Left lung (tissue), 10 donors: ENCODE data around the gene CLDN3. TPM values are rescaled to one million over a fixed set of nuclear protein-coding genes. Genes with fewer than 3 reads are reported as not detected.

Experiments
- ATAC-seq: fragments of 200-7000 bp; cut with Tn5 transposase; one replicate; pipeline ENCODE4 v1.9.1; 2020; ENCODE audit warnings: moderate library complexity
- DNase-seq, 4 donors: peaks; one replicate each; pipeline ENCODE4 v3.0.0-alpha.2; 2013 to 2020
- H3K27ac ChIP-seq, 2 donors: fragments of 200-600 bp; sonication (generic) in 1 of 2; one replicate each; pipeline versions ENCODE4 v1.5.0 to v1.8.0; 2020 to 2021
- H3K27me3 ChIP-seq, 2 donors: fragments of 200-600 bp; sonication (generic) in 1 of 2; one replicate each; pipeline versions ENCODE4 v1.5.0 to v1.8.0; 2020 to 2021
- H3K36me3 ChIP-seq, 2 donors: fragments of 200-600 bp; sonication (generic) in 1 of 2; one replicate each; pipeline versions ENCODE4 v1.5.0 to v1.8.0; 2020 to 2021
- H3K4me1 ChIP-seq, 2 donors: fragments of 200-600 bp; one replicate each; pipeline ENCODE4 v1.8.0; 2021
- H3K4me3 ChIP-seq, 2 donors: fragments of 200-600 bp; sonication (generic) in 1 of 2; one replicate each; pipeline versions ENCODE4 v1.5.0 to v1.8.0; 2020 to 2021; ENCODE audit warnings: mild to moderate bottlenecking in 1 of 2
- H3K9me3 ChIP-seq, 2 donors: fragments of 200-600 bp; sonication (generic) in 1 of 2; one replicate each; pipeline versions ENCODE4 v1.5.0 to v1.8.0; 2020 to 2021
- intact Hi-C, 2 donors: fragments of 100-400 bp; cut with DNase I; formaldehyde crosslinking; loops; one replicate each; pipeline versions ENCODE4 v1.11.2 to v1.14.2; 2022
- polyA plus RNA-seq, 6 donors: library from polyadenylated mRNA; unstranded; fragments of 120-200 nt; gene quantifications; one replicate each; pipeline ENCODE4 v1.2.1, GENCODE V29; 2013; ENCODE audit not compliant: insufficient read length in 6 of 6
- total RNA-seq, 2 donors: library from RNA; stranded (reverse); fragmentation: NEBNext Ultra II Directional; extraction: Animal tissue kit (Norgen Biotek cat#: 25700); gene quantifications; one replicate each; pipeline ENCODE4 v1.2.1, GENCODE V29; 2021
- TF ChIP-seq, protein P1 (sequence below), 2 donors: fragments of 200-600 bp; sonication (generic) in 1 of 2; IDR thresholded peaks; one replicate each; pipeline versions ENCODE4 v1.5.0 to v1.8.0; 2021; ENCODE audit warnings: antibody characterized with exemption in 2 of 2
- donor health status: DM: no; HTN: yes; CAD: no.
- donor health status: DM: no; HTN: no; CAD: no.

Gene CLDN3
- total and polyA plus RNA-seq, 8 donors = 10.1 to 35.9 (median 20.2) TPM

GRCh38 chr7:73739387-73739767, 30.7 kb downstream of the CLDN3 start:
- no peak for ATAC-seq
- TF ChIP-seq, protein P1, sequence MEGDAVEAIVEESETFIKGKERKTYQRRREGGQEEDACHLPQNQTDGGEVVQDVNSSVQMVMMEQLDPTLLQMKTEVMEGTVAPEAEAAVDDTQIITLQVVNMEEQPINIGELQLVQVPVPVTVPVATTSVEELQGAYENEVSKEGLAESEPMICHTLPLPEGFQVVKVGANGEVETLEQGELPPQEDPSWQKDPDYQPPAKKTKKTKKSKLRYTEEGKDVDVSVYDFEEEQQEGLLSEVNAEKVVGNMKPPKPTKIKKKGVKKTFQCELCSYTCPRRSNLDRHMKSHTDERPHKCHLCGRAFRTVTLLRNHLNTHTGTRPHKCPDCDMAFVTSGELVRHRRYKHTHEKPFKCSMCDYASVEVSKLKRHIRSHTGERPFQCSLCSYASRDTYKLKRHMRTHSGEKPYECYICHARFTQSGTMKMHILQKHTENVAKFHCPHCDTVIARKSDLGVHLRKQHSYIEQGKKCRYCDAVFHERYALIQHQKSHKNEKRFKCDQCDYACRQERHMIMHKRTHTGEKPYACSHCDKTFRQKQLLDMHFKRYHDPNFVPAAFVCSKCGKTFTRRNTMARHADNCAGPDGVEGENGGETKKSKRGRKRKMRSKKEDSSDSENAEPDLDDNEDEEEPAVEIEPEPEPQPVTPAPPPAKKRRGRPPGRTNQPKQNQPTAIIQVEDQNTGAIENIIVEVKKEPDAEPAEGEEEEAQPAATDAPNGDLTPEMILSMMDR (IDR thresholded peaks at IDR 0.05) = no peak
- Histone ChIP-seq H3K27me3 (no peaks in the 10 kb centered on the region), H3K36me3 (peaks cover 0 to 18% of the 10 kb centered on the region in 2 donors), H3K9me3 (no peaks in the 10 kb centered on the region), H3K4me3 (peak overlapping the region; percentile 95 to 96), H3K27ac (peak overlapping the region; percentile 87 to 92), H3K4me1 (peaks cover 12 to 37% of the 10 kb centered on the region in 2 donors)
- DNase-seq = no peak
- intact Hi-C loops = no loop called here

DNA sequence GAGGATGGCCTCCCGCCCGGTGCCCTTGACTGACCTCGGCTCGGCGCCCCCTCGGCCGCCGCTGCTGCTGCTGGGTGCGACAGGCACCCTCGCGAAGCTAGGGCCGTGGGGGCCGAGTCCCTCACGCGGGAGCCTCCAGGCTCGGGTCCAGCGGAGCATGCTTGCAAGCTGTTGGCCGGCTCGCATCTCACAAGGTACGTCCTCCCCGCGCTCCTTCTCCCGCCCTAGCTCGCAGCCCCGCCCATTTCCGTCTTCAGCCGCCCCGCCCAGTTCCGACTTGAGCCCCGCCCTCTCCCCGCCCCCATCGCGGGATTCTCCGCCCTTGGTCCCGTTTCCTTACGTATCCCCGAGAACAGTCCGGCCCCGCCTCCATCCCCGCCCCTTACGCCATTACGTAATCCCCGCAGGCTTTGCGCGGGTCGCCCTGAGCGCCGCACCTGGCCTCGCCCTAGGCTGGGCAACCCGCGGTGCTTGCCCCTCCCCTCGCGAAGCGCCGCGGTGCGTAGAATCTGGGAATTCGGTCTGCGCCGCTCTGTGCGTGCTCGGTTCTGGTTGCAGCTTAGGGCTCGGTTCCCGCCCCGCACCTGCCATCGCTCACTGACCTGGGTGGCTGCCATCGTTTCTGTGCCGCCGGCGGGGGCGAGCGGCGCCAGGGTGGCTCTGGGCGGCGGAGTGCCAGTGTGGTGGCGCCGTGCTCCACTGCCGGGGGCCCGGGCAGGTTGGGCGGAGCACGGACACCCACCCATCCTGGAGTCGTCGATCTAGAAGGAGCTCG, 31.3 kb downstream of the CLDN3 start, which contains the start of gene ABHD11:
Gene ABHD11, minus strand, starts transcription at position 191 of the 775 bp plus-strand sequence. Its CDS starts 32 bp downstream, at position 159.
- Histone ChIP-seq H3K27me3 (no peaks in the 10 kb centered on the region), H3K36me3 (peaks cover 0 to 18% of the 10 kb centered on the region in 2 donors), H3K9me3 (no peaks in the 10 kb centered on the region), H3K27ac (peak within 1 kb of the TSS; percentile 87 to 92), H3K4me3 (peak within 1 kb of the TSS; percentile 95 to 96), H3K4me1 (peaks cover 12 to 38% of the 10 kb centered on the region in 2 donors)
- ATAC-seq (peak; percentile 77), DNase-seq (peak; percentile 95 to 99 (median 98))
- TF ChIP-seq, protein P1 (IDR thresholded peaks at IDR 0.05) = no peak
- intact Hi-C loops = no loop called here

DNA sequence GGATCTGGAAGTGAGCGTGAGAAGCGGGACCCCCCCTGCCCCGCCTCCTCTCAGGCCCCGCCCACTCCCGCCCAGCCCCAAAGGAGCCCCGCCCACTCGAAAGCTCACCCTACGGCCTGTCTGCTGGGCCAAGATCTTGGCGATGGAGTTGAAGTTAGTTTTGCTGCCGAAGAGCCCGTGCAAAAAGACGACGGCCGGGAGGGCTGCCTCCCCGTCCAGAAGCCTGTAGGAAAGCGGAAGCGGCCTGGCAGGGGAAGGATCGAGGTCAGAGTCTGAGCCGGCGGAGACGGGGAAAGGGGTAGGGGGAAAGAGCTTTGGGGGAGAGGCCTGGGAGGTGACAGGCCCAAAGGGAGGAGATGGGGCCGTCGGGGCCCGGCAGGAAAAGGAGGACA, 31.9 kb downstream of the CLDN3 start:
- DNase-seq = peak in 3 of 4 donors; percentile 44 to 67 (median 60)
- H3K9me3 ChIP-seq = no peaks in the 10 kb centered on the region
- H3K4me3 ChIP-seq = peak overlapping the region; percentile 95 to 96
- H3K27me3 ChIP-seq = no peaks in the 10 kb centered on the region
- intact Hi-C loops = no loop called here
- peaks cover 0 to 18% of the 10 kb centered on the region in 2 donors for H3K36me3 ChIP-seq
- ATAC-seq = peak; percentile 23
- peaks cover 12 to 38% of the 10 kb centered on the region in 2 donors for H3K4me1 ChIP-seq
- peak overlapping the region; percentile 74 to 87 for H3K27ac ChIP-seq
- TF ChIP-seq, protein P1 (IDR thresholded peaks at IDR 0.05) = no peak

DNA sequence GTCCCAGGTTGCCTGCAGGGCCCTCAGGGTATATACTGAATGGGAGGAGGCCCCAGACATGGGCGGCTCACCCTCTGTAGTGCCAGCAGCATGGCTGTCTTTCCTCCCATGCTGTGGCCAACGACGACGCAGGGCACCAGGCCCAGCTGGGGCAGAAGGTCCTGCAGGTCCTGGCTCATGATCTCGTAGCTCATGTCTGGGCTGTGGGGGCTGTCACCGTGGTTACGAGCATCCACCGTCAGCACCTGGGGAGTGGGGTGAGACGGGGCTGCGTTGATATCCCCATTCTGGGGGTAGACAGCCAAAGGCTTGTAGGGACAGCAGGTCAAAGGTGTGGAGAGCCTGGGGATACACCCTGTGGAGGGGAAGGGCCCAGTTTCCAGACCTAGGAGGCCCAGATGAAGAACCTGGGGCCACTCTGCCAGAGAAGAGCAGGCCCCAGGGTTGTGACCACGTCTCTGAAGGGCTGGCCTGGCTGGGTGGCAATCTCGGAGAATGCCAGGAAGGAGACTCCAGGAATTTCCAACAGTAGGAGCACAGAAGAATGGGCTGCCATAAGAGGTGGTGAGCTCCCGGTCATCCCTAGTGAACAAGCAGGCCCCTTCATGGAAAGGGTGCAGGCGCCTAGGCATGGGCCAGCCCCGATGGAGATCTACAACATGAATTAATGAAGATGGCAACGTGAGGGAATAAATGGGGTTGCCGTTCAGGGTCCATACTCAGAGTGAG, 32.4 kb downstream of the CLDN3 start:
- Histone ChIP-seq H3K4me1 (peaks cover 12 to 38% of the 10 kb centered on the region in 2 donors), H3K27me3 (no peaks in the 10 kb centered on the region), H3K27ac (peak overlapping the region in 1 of 2 donors; percentile 87), H3K36me3 (peaks cover 0 to 18% of the 10 kb centered on the region in 2 donors), H3K4me3 (peak overlapping the region; percentile 95 to 96), H3K9me3 (no peaks in the 10 kb centered on the region)
- intact Hi-C loops = no loop called here
- ATAC-seq (no peak), DNase-seq (no peak)
- TF ChIP-seq, protein P1 (IDR thresholded peaks at IDR 0.05) = no peak

- Histone ChIP-seq H3K4me3 (no peak overlapping the region), H3K4me1 (peaks cover 12 to 40% of the 10 kb centered on the region in 2 donors), H3K27me3 (no peaks in the 10 kb centered on the region), H3K36me3 (peaks cover 0 to 18% of the 10 kb centered on the region in 2 donors), H3K27ac (no peak overlapping the region), H3K9me3 (no peaks in the 10 kb centered on the region)
- ATAC-seq (no peak), DNase-seq (no peak)
- TF ChIP-seq, protein P1 (IDR thresholded peaks at IDR 0.05) = no peak
- intact Hi-C loops = no loop called here
Observed at GRCh38 chr7:73736885-73737284, 33.2 kb downstream of the CLDN3 start.
